ENCODE measurements around the gene GLI1.
"Not testable (repeated sequence)": the region's sequence is repeated elsewhere in the genome, so short reads cannot be mapped to it uniquely, and the experiment has no call there.

GLI1 gene

GRCh38 chr12:57512665-57513064 lies 53.1 kb downstream of the GLI1 start:
- Histone ChIP-seq H3K4me3 (ENCODE audit: low read depth in 1 of 2, low read length in 2 of 2) (no peak overlapping the region), H3K27ac (ENCODE audit: low read length) (no peak overlapping the region), H3K4me1 (ENCODE audit: control insufficient read depth in 1 of 2, insufficient read depth in 2 of 2, low read length in 2 of 2) (peaks cover 5 to 11% of the 10 kb centered on the region in 2 donors), H3K9me3 (ENCODE audit: control insufficient read depth in 1 of 2, low read length in 2 of 2) (no peaks in the 10 kb centered on the region), H3K36me3 (ENCODE audit: control insufficient read depth in 1 of 2, insufficient read depth in 2 of 2, low read length in 2 of 2) (peaks cover 64 to 67% of the 10 kb centered on the region in 2 donors), H3K27me3 (ENCODE audit: low read depth, low read length) (no peaks in the 10 kb centered on the region)

GRCh38 chr12:57513266-57513665 lies 53.7 kb downstream of the GLI1 start:
- no peak overlapping the region for H3K27ac ChIP-seq (ENCODE audit: low read length)
- no peak overlapping the region for H3K4me3 ChIP-seq (ENCODE audit: low read depth in 1 of 2, low read length in 2 of 2)
- H3K36me3 ChIP-seq (ENCODE audit: control insufficient read depth in 1 of 2, insufficient read depth in 2 of 2, low read length in 2 of 2) = peaks cover 67 to 69% of the 10 kb centered on the region in 2 donors
- no peaks in the 10 kb centered on the region for H3K9me3 ChIP-seq (ENCODE audit: control insufficient read depth in 1 of 2, low read length in 2 of 2)
- no peaks in the 10 kb centered on the region for H3K27me3 ChIP-seq (ENCODE audit: low read depth, low read length)
- H3K4me1 ChIP-seq (ENCODE audit: control insufficient read depth in 1 of 2, insufficient read depth in 2 of 2, low read length in 2 of 2) = peaks cover 9 to 17% of the 10 kb centered on the region in 2 donors

GRCh38 chr12:57513677-57514076 lies 54.1 kb downstream of the GLI1 start:
- H3K27me3 ChIP-seq (ENCODE audit: low read depth, low read length); H3K27ac ChIP-seq (ENCODE audit: low read length); H3K9me3 ChIP-seq (ENCODE audit: control insufficient read depth in 1 of 2, low read length in 2 of 2); H3K4me3 ChIP-seq (ENCODE audit: low read depth in 1 of 2, low read length in 2 of 2): not testable (repeated sequence)
- Histone ChIP-seq H3K4me1 (ENCODE audit: control insufficient read depth in 1 of 2, insufficient read depth in 2 of 2, low read length in 2 of 2) (peaks cover 14 to 21% of the 10 kb centered on the region in 2 donors), H3K36me3 (ENCODE audit: control insufficient read depth in 1 of 2, insufficient read depth in 2 of 2, low read length in 2 of 2) (peaks cover 67 to 69% of the 10 kb centered on the region in 2 donors)

GRCh38 chr12:57514246-57514645 lies 54.7 kb downstream of the GLI1 start:
- H3K36me3 ChIP-seq (ENCODE audit: control insufficient read depth in 1 of 2, insufficient read depth in 2 of 2, low read length in 2 of 2) = peaks cover 63 to 64% of the 10 kb centered on the region in 2 donors
- not testable (repeated sequence) for H3K9me3 ChIP-seq (ENCODE audit: control insufficient read depth in 1 of 2, low read length in 2 of 2); H3K4me3 ChIP-seq (ENCODE audit: low read depth in 1 of 2, low read length in 2 of 2); H3K27ac ChIP-seq (ENCODE audit: low read length); H3K27me3 ChIP-seq (ENCODE audit: low read depth, low read length)
- peaks cover 17 to 27% of the 10 kb centered on the region in 2 donors for H3K4me1 ChIP-seq (ENCODE audit: control insufficient read depth in 1 of 2, insufficient read depth in 2 of 2, low read length in 2 of 2)

GRCh38 chr12:57514720-57515407 lies 55.3 kb downstream of the GLI1 start:
- H3K4me1 ChIP-seq (ENCODE audit: control insufficient read depth in 1 of 2, insufficient read depth in 2 of 2, low read length in 2 of 2) = peaks cover 18 to 28% of the 10 kb centered on the region in 2 donors
- no peaks in the 10 kb centered on the region for H3K27me3 ChIP-seq (ENCODE audit: low read depth, low read length)
- peaks cover 59 to 64% of the 10 kb centered on the region in 2 donors for H3K36me3 ChIP-seq (ENCODE audit: control insufficient read depth in 1 of 2, insufficient read depth in 2 of 2, low read length in 2 of 2)
- no peaks in the 10 kb centered on the region for H3K9me3 ChIP-seq (ENCODE audit: control insufficient read depth in 1 of 2, low read length in 2 of 2)
- H3K4me3 ChIP-seq (ENCODE audit: low read depth in 1 of 2, low read length in 2 of 2) = no peak overlapping the region
- no peak overlapping the region for H3K27ac ChIP-seq (ENCODE audit: low read length)

- Histone ChIP-seq H3K9me3 (ENCODE audit: control insufficient read depth in 1 of 2, low read length in 2 of 2) (no peaks in the 10 kb centered on the region), H3K4me1 (ENCODE audit: control insufficient read depth in 1 of 2, insufficient read depth in 2 of 2, low read length in 2 of 2) (peaks cover 18 to 28% of the 10 kb centered on the region in 2 donors), H3K4me3 (ENCODE audit: low read depth in 1 of 2, low read length in 2 of 2) (no peak overlapping the region), H3K27me3 (ENCODE audit: low read depth, low read length) (no peaks in the 10 kb centered on the region), H3K27ac (ENCODE audit: low read length) (no peak overlapping the region), H3K36me3 (ENCODE audit: control insufficient read depth in 1 of 2, insufficient read depth in 2 of 2, low read length in 2 of 2) (peaks cover 58 to 67% of the 10 kb centered on the region in 2 donors)
Observed at GRCh38 chr12:57515408-57515933, 55.9 kb downstream of the GLI1 start.

GRCh38 chr12:57515934-57516541 lies 56.5 kb downstream of the GLI1 start:
- Histone ChIP-seq H3K4me3 (ENCODE audit: low read depth in 1 of 2, low read length in 2 of 2) (no peak overlapping the region), H3K36me3 (ENCODE audit: control insufficient read depth in 1 of 2, insufficient read depth in 2 of 2, low read length in 2 of 2) (peaks cover 58 to 67% of the 10 kb centered on the region in 2 donors), H3K4me1 (ENCODE audit: control insufficient read depth in 1 of 2, insufficient read depth in 2 of 2, low read length in 2 of 2) (peaks cover 18 to 28% of the 10 kb centered on the region in 2 donors), H3K9me3 (ENCODE audit: control insufficient read depth in 1 of 2, low read length in 2 of 2) (no peaks in the 10 kb centered on the region), H3K27me3 (ENCODE audit: low read depth, low read length) (no peaks in the 10 kb centered on the region), H3K27ac (ENCODE audit: low read length) (no peak overlapping the region)

- peaks cover 54 to 64% of the 10 kb centered on the region in 2 donors for H3K36me3 ChIP-seq (ENCODE audit: control insufficient read depth in 1 of 2, insufficient read depth in 2 of 2, low read length in 2 of 2)
Observed at GRCh38 chr12:57516617-57517153, 57.1 kb downstream of the GLI1 start.

GRCh38 chr12:57517187-57517586 lies 57.6 kb downstream of the GLI1 start:
- H3K36me3 ChIP-seq (ENCODE audit: control insufficient read depth in 1 of 2, insufficient read depth in 2 of 2, low read length in 2 of 2) = peaks cover 49 to 59% of the 10 kb centered on the region in 2 donors
- no peak overlapping the region for H3K27ac ChIP-seq (ENCODE audit: low read length)
- H3K4me3 ChIP-seq (ENCODE audit: low read depth in 1 of 2, low read length in 2 of 2) = no peak overlapping the region

More at GRCh38 chr12:57516617-57517153, 57.1 kb downstream of the GLI1 start:
- Histone ChIP-seq H3K9me3 (ENCODE audit: control insufficient read depth in 1 of 2, low read length in 2 of 2) (no peaks in the 10 kb centered on the region), H3K4me3 (ENCODE audit: low read depth in 1 of 2, low read length in 2 of 2) (no peak overlapping the region), H3K27ac (ENCODE audit: low read length) (no peak overlapping the region), H3K27me3 (ENCODE audit: low read depth, low read length) (no peaks in the 10 kb centered on the region), H3K4me1 (ENCODE audit: control insufficient read depth in 1 of 2, insufficient read depth in 2 of 2, low read length in 2 of 2) (peaks cover 22 to 28% of the 10 kb centered on the region in 2 donors)

GRCh38 chr12:57517718-57518117 lies 58.1 kb downstream of the GLI1 start:
- peaks cover 27 to 28% of the 10 kb centered on the region in 2 donors for H3K4me1 ChIP-seq (ENCODE audit: control insufficient read depth in 1 of 2, insufficient read depth in 2 of 2, low read length in 2 of 2)
- not testable (repeated sequence) for H3K27me3 ChIP-seq (ENCODE audit: low read depth, low read length); H3K9me3 ChIP-seq (ENCODE audit: control insufficient read depth in 1 of 2, low read length in 2 of 2)
- peaks cover 45 to 54% of the 10 kb centered on the region in 2 donors for H3K36me3 ChIP-seq (ENCODE audit: control insufficient read depth in 1 of 2, insufficient read depth in 2 of 2, low read length in 2 of 2)
- H3K27ac ChIP-seq (ENCODE audit: low read length) = peak overlapping the region; percentile 65
- peak overlapping the region in 1 of 2 donors; percentile 94 for H3K4me3 ChIP-seq (ENCODE audit: low read depth in 1 of 2, low read length in 2 of 2)

More at GRCh38 chr12:57517187-57517586, 57.6 kb downstream of the GLI1 start:
- H3K4me1 ChIP-seq (ENCODE audit: control insufficient read depth in 1 of 2, insufficient read depth in 2 of 2, low read length in 2 of 2) = peaks cover 27 to 28% of the 10 kb centered on the region in 2 donors
- no peaks in the 10 kb centered on the region for H3K9me3 ChIP-seq (ENCODE audit: control insufficient read depth in 1 of 2, low read length in 2 of 2)
- no peaks in the 10 kb centered on the region for H3K27me3 ChIP-seq (ENCODE audit: low read depth, low read length)

GRCh38 chr12:57518176-57518919 lies 58.8 kb downstream of the GLI1 start:
- Histone ChIP-seq H3K9me3 (ENCODE audit: control insufficient read depth in 1 of 2, low read length in 2 of 2) (no peaks in the 10 kb centered on the region), H3K27ac (ENCODE audit: low read length) (peak overlapping the region; percentile 65), H3K27me3 (ENCODE audit: low read depth, low read length) (no peaks in the 10 kb centered on the region), H3K4me1 (ENCODE audit: control insufficient read depth in 1 of 2, insufficient read depth in 2 of 2, low read length in 2 of 2) (peaks cover 29 to 30% of the 10 kb centered on the region in 2 donors), H3K36me3 (ENCODE audit: control insufficient read depth in 1 of 2, insufficient read depth in 2 of 2, low read length in 2 of 2) (peaks cover 39 to 48% of the 10 kb centered on the region in 2 donors), H3K4me3 (ENCODE audit: low read depth in 1 of 2, low read length in 2 of 2) (peak overlapping the region; percentile 94 to 98)
